ENCODE data around the gene EHD2.

DNA sequence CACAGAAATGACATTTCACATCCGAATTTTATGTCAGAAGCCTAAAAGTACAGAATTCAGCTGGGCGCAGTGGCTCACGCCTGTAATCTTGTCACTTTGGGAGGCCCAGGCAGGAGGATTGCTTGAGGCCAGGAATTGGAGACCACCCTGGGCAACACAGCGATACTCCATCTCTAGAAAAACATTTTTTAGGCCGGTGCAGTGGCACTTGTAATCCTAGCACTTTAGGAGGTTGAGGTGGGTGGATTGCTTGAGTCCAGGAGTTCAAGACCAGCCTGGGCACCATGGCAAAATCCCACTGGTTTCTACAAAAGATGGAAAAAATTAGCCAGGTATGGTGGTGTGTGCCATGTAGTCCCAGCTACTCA is 47.4 kb downstream of the EHD2 start:
- no peak for TF ChIP-seq EP300 (IDR thresholded peaks at IDR 0.05; ENCODE audit: borderline replicate concordance)
- no peak for TF ChIP-seq TEAD4 (IDR thresholded peaks at IDR 0.05)
- TF ChIP-seq, protein P1, sequence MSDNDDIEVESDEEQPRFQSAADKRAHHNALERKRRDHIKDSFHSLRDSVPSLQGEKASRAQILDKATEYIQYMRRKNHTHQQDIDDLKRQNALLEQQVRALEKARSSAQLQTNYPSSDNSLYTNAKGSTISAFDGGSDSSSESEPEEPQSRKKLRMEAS (IDR thresholded peaks at IDR 0.05) = no peak
- TF ChIP-seq FOXM1 (IDR thresholded peaks at IDR 0.05; ENCODE audit: borderline replicate concordance, low read depth) = no peak
- TF ChIP-seq CREB1 (IDR thresholded peaks at IDR 0.05; ENCODE audit: low read depth) = no peak
- TF ChIP-seq TCF12 (IDR thresholded peaks at IDR 0.05; ENCODE audit: low read depth) = no peak
- TF ChIP-seq, protein P2, sequence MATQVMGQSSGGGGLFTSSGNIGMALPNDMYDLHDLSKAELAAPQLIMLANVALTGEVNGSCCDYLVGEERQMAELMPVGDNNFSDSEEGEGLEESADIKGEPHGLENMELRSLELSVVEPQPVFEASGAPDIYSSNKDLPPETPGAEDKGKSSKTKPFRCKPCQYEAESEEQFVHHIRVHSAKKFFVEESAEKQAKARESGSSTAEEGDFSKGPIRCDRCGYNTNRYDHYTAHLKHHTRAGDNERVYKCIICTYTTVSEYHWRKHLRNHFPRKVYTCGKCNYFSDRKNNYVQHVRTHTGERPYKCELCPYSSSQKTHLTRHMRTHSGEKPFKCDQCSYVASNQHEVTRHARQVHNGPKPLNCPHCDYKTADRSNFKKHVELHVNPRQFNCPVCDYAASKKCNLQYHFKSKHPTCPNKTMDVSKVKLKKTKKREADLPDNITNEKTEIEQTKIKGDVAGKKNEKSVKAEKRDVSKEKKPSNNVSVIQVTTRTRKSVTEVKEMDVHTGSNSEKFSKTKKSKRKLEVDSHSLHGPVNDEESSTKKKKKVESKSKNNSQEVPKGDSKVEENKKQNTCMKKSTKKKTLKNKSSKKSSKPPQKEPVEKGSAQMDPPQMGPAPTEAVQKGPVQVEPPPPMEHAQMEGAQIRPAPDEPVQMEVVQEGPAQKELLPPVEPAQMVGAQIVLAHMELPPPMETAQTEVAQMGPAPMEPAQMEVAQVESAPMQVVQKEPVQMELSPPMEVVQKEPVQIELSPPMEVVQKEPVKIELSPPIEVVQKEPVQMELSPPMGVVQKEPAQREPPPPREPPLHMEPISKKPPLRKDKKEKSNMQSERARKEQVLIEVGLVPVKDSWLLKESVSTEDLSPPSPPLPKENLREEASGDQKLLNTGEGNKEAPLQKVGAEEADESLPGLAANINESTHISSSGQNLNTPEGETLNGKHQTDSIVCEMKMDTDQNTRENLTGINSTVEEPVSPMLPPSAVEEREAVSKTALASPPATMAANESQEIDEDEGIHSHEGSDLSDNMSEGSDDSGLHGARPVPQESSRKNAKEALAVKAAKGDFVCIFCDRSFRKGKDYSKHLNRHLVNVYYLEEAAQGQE (IDR thresholded peaks at IDR 0.05; ENCODE audit: low read depth) = no peak
- no peak for TF ChIP-seq YY1 (IDR thresholded peaks at IDR 0.05; ENCODE audit: low read depth)
- no peak for TF ChIP-seq RAD21 (IDR thresholded peaks at IDR 0.05; ENCODE audit: low read depth)
- no peak for TF ChIP-seq TAF1 (IDR thresholded peaks at IDR 0.05; ENCODE audit: low read depth)

Data from Ishikawa (cell line).